ENCODE data around the gene IKZF5.

The IKZF5 gene

DNA sequence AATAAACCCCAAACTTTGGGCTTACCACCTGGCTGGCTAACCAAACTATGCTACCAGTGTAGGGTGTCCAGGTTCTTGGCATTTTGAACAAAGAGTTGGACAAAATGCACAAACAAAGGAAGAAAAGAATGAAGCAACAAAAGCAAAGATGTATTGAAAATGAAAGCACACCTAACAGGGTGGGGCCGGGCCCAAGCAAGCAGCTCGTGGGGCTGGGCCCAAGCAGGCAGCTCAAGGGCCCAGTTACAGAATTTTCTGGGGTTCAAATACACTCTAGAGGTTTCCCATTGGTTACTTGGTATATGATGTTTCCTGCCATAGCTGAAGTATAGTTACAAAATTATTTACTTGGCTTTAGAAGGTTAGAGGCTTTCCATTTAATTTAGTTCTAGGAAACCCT lies 15.9 kb upstream of the IKZF5 start:
- H3K4me3 ChIP-seq: no peak overlapping the region
- no peak for DNase-seq (ENCODE audit: low spot score)
- no peak overlapping the region for H3K27ac ChIP-seq
- TF ChIP-seq, protein P1, sequence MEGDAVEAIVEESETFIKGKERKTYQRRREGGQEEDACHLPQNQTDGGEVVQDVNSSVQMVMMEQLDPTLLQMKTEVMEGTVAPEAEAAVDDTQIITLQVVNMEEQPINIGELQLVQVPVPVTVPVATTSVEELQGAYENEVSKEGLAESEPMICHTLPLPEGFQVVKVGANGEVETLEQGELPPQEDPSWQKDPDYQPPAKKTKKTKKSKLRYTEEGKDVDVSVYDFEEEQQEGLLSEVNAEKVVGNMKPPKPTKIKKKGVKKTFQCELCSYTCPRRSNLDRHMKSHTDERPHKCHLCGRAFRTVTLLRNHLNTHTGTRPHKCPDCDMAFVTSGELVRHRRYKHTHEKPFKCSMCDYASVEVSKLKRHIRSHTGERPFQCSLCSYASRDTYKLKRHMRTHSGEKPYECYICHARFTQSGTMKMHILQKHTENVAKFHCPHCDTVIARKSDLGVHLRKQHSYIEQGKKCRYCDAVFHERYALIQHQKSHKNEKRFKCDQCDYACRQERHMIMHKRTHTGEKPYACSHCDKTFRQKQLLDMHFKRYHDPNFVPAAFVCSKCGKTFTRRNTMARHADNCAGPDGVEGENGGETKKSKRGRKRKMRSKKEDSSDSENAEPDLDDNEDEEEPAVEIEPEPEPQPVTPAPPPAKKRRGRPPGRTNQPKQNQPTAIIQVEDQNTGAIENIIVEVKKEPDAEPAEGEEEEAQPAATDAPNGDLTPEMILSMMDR (IDR thresholded peaks at IDR 0.05): no peak

GRCh38 chr10:123021517-123021916 lies 12.9 kb upstream of the IKZF5 start:
- Histone ChIP-seq H3K4me3 (no peak overlapping the region), H3K27ac (no peak overlapping the region)
- DNase-seq (ENCODE audit: low spot score): no peak
- TF ChIP-seq, protein P1 (IDR thresholded peaks at IDR 0.05): no peak

- no peak overlapping the region for H3K27ac ChIP-seq
- H3K4me3 ChIP-seq: no peak overlapping the region
- no peak for DNase-seq (ENCODE audit: low spot score)
- TF ChIP-seq, protein P1 (IDR thresholded peaks at IDR 0.05): no peak
Measured at GRCh38 chr10:123019941-123020703, 11.5 kb upstream of the IKZF5 start.

DNA sequence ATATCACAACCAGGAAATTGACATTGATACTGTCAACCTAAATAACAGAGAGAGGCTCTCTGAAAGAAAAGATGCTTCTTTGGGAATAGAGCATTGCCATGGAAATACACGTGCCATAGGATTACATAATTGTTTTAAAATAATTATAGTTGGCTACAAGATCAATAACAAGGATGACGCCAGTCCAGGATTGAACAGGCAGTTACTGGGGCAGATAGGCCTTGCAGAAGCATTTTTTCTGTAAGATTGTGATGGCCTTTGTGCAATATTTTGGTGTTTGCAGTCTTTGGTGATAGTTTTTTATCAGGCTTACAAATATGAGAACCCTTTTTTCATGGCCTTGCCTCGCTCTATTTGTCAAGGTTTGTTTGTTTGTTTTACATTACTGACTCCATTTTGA lies 10.7 kb upstream of the IKZF5 start:
- H3K4me3 ChIP-seq: no peak overlapping the region
- DNase-seq (ENCODE audit: low spot score): no peak
- H3K27ac ChIP-seq: no peak overlapping the region
- TF ChIP-seq, protein P1 (IDR thresholded peaks at IDR 0.05): no peak

GRCh38 chr10:123018531-123018930 lies 9.9 kb upstream of the IKZF5 start:
- no peak for DNase-seq (ENCODE audit: low spot score)
- no peak overlapping the region for H3K4me3 ChIP-seq
- no peak overlapping the region for H3K27ac ChIP-seq
- TF ChIP-seq, protein P1 (IDR thresholded peaks at IDR 0.05): no peak

DNA sequence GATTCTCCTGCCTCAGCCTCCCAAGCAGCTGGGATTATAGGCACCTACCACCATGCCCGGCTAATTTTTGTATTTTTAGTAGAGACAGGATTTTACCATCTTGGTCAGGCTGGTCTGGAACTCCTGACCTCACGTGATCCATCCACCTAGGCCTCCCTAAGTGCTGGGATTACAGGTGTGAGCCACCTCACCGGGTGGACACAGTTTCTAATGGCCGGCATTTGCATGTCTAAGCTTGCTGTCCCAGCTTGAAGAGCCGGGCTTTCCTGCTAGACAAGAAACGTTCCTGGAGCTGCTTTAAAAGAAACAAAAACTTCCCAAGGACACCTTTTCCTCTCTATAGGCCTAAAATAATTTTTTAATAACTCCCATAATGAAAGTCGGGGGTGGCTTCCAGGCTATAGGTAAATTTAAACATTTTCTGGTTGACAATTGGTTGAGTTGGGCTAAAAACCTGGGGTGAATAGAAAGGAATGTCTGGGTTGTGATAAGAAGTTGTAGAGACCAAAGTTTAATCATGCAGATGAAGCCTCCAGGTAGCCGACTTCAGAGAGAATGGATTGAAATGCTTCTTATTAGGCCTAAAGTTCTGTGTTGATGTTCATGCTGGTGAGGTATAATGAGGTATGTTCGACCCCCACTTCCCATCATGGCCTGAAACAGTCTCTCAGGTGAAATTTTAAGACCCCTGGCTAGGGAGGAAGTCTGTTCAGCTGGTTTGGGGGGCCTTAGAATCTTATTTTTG lies 9.0 kb upstream of the IKZF5 start:
- no peak for DNase-seq (ENCODE audit: low spot score)
- H3K27ac ChIP-seq: no peak overlapping the region
- TF ChIP-seq, protein P1 (IDR thresholded peaks at IDR 0.05): no peak
- H3K4me3 ChIP-seq: no peak overlapping the region

GRCh38 chr10:123016228-123016627 lies 7.6 kb upstream of the IKZF5 start:
- no peak overlapping the region for H3K4me3 ChIP-seq
- DNase-seq (ENCODE audit: low spot score): no peak
- TF ChIP-seq, protein P1 (IDR thresholded peaks at IDR 0.05): no peak
- no peak overlapping the region for H3K27ac ChIP-seq
